ENCODE data around the gene CYP4F8. TPM values are rescaled to one million over a fixed set of nuclear protein-coding genes. Genes with fewer than 3 reads are reported as not detected.

CYP4F8 gene
- polyA plus RNA-seq, 1 experiment, result not detected

DNA sequence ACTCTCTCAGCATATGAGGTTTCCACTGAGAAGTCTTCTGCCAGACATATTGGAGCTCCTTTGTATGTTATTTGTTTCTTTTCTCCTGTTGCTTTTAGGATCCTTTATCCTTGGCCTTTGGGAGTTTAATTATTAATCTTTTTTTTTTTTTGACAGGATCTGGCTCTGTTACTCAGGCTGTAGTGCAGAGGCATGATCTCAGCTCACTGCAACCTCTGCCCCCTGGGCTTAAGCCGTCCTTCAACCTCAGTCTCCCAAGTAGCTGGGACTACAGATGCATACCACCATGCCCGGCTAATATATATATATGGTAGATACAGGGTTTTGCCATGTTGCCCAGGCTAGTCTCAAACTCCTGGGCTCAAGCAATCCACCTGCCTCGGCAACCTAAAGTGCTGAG is 19.1 kb downstream of the CYP4F8 start:
- DNase-seq (ENCODE audit: low read depth, low spot score), result no peak
- Histone ChIP-seq H3K4me3 (ENCODE audit: low read depth, low read length) (no peak overlapping the region), H3K27me3 (ENCODE audit: control insufficient read depth, insufficient read depth, low read length) (no peaks in the 10 kb centered on the region), H3K9me3 (ENCODE audit: control insufficient read depth, insufficient read depth, low read length) (peaks cover 2% of the 10 kb centered on the region; the same call in 1 of the 2 replicates), H3K27ac (ENCODE audit: low read depth, low read length) (no peak overlapping the region)
- CTCF ChIA-PET, result no interaction called here
- TF ChIP-seq, protein P1, sequence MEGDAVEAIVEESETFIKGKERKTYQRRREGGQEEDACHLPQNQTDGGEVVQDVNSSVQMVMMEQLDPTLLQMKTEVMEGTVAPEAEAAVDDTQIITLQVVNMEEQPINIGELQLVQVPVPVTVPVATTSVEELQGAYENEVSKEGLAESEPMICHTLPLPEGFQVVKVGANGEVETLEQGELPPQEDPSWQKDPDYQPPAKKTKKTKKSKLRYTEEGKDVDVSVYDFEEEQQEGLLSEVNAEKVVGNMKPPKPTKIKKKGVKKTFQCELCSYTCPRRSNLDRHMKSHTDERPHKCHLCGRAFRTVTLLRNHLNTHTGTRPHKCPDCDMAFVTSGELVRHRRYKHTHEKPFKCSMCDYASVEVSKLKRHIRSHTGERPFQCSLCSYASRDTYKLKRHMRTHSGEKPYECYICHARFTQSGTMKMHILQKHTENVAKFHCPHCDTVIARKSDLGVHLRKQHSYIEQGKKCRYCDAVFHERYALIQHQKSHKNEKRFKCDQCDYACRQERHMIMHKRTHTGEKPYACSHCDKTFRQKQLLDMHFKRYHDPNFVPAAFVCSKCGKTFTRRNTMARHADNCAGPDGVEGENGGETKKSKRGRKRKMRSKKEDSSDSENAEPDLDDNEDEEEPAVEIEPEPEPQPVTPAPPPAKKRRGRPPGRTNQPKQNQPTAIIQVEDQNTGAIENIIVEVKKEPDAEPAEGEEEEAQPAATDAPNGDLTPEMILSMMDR (IDR thresholded peaks at IDR 0.05; ENCODE audit: low read depth, low read length), result no peak
- POLR2A ChIA-PET, result no interaction called here

DNA sequence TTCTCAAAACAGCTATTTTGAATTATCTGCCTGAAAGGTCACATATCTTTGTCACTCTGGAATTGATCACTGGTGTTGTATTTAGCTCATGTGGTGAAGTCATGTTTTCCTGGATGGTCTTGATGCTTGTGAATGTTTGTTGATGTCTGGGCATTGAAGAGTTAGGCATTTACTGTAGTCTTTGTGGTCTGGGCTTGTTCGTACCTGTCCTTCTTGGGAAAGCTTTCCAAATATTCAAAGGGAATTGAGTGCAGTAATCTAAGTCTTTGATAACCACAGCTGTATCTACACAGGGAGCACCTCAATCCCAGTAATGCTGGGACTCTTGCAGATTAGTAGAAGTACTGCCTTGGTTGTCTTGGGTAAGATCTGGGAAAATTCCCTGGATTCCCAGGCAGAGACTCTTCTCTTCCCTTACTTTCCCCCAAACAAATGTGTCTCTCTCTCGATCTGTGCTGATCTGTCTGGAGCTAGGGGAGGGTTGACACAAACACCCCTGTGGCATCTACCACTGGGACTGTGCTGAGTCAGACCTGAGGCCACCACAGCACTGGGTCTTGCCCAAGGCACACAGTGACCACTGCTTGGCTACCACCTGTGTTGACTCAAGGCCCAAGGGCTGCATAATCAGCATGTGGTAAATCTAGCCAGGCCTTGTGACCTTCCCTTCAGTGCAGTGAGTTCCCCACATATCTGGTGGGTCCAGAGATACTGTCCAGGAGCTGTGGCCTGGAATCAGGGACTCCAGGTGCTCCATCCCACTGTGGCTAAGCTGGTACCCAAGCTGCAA is 20.2 kb downstream of the CYP4F8 start:
- Histone ChIP-seq H3K27ac (ENCODE audit: low read depth, low read length) (no peak overlapping the region), H3K4me3 (ENCODE audit: low read depth, low read length) (no peak overlapping the region), H3K9me3 (ENCODE audit: control insufficient read depth, insufficient read depth, low read length) (no peaks in the 10 kb centered on the region; the same call in 1 of the 2 replicates), H3K27me3 (ENCODE audit: control insufficient read depth, insufficient read depth, low read length) (no peaks in the 10 kb centered on the region)
- ChIA-PET POLR2A (no interaction called here), CTCF (no interaction called here)
- DNase-seq (ENCODE audit: low read depth, low spot score), result no peak
- TF ChIP-seq, protein P1 (IDR thresholded peaks at IDR 0.05; ENCODE audit: low read depth, low read length), result no peak

DNA sequence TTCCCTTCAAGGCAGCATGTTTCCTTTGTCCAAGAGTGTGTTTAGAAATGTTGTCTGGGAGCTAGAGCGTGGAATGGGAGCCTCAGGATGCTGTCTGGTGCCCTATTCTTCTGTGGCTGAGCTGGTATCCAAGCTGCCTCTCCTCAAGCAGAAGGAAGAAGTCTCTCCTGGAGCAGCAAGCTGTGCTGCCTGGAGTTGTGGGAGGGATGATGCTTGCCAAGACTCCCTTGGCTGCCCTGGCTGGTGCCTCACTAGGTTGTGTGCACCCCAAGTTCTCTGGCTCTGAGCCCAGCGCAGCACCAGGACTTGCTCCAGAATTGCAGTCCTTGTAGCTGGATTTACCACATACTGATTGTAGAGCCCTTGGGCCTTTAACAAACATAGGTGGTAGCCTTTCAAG is 21.0 kb downstream of the CYP4F8 start:
- no peak for DNase-seq (ENCODE audit: low read depth, low spot score)
- Histone ChIP-seq H3K27ac (ENCODE audit: low read depth, low read length) (no peak overlapping the region), H3K4me3 (ENCODE audit: low read depth, low read length) (no peak overlapping the region), H3K9me3 (ENCODE audit: control insufficient read depth, insufficient read depth, low read length) (peaks cover 5% of the 10 kb centered on the region), H3K27me3 (ENCODE audit: control insufficient read depth, insufficient read depth, low read length) (no peaks in the 10 kb centered on the region)
- TF ChIP-seq, protein P1 (IDR thresholded peaks at IDR 0.05; ENCODE audit: low read depth, low read length), result no peak
- ChIA-PET CTCF (no interaction called here), POLR2A (no interaction called here)

DNA sequence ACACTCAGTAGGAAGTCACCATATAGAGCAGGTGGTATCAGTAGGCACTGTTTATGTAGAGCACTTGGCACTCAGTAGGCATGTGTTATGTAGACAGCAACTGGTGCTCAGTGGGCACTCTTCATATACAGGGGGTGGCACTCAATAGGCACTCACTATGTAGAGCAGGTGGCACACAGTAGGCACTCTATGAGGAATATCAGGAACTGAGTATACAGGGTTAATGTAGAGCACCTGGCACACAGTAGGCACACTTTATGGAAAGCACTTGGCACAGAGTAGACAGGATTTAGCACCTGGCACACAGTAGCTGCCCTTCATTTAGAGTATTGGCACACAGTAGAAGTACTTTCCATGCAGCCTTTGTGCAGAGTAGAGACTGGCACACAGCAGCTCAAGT is 24.6 kb downstream of the CYP4F8 start:
- no peak for DNase-seq (ENCODE audit: low read depth, low spot score)
- Histone ChIP-seq H3K27ac (ENCODE audit: low read depth, low read length) (no peak overlapping the region), H3K9me3 (ENCODE audit: control insufficient read depth, insufficient read depth, low read length) (peaks cover 12% of the 10 kb centered on the region), H3K27me3 (ENCODE audit: control insufficient read depth, insufficient read depth, low read length) (no peaks in the 10 kb centered on the region), H3K4me3 (ENCODE audit: low read depth, low read length) (no peak overlapping the region)
- ChIA-PET POLR2A (no interaction called here), CTCF (interaction anchor here (0.6 kb wide), 1 partner anchor 455 kb away, joined by 3 read pairs; no protein-coding TSS in a partner anchor)
- TF ChIP-seq, protein P1 (IDR thresholded peaks at IDR 0.05; ENCODE audit: low read depth, low read length), result no peak

DNA sequence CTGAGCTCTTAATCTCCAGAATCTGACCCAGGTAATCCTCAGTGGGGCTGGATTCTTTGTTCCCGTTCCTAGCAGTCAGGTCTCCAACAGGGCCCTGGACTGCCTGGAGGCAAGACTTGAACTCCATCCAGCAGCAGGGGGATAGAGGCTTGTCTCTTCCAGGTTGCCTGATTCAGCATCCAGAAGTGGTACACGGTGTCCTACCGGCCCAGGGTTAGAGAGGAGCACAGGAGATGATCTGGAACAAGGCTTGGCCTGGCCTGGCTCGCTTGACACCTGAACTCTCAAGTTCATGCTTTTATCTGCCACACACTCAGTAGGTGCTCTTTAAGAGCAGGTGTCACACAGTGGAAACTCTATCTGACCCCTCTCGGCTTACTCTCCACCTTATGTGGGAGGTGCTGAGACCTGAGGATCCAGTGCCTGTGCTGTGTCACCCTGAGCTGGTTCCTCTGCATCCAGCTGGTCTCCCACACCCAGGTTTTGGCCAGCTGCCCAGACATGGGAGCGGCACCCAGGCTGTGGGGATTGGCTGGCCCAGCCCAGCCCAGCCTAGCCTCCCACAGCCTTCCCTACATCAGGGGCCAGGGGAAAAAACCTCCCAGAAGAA is 25.4 kb downstream of the CYP4F8 start, which contains the start of gene CYP4F3:
TSS of gene CYP4F3 (plus strand) at position 604 of the 610 bp plus-strand sequence. CDS start 519 bp downstream, outside the sequence.
- H3K4me3 ChIP-seq (ENCODE audit: low read depth, low read length), result no peak within 1 kb of the TSS
- ChIA-PET CTCF (interaction anchor here (0.6 kb wide), 1 partner anchor 454 kb away, joined by 3 read pairs; no protein-coding TSS in a partner anchor), POLR2A (no interaction called here)
- no peak for DNase-seq (ENCODE audit: low read depth, low spot score)
- peaks cover 13% of the 10 kb centered on the region for H3K9me3 ChIP-seq (ENCODE audit: control insufficient read depth, insufficient read depth, low read length)
- H3K27me3 ChIP-seq (ENCODE audit: control insufficient read depth, insufficient read depth, low read length), result no peaks in the 10 kb centered on the region
- no peak within 1 kb of the TSS for H3K27ac ChIP-seq (ENCODE audit: low read depth, low read length)
- TF ChIP-seq, protein P1 (IDR thresholded peaks at IDR 0.05; ENCODE audit: low read depth, low read length), result no peak

Data from AG04450 (cell line).